Activated gamma-delta T cell treated with anti-CD3 and anti-CD28 coated beads, Interleukin-2, amount 50 U/mL, for 16 hours (primary cell): ENCODE data around the gene FBXL17.

Experiments used
- DNase-seq: peaks from one replicate; pipeline ENCODE4 v3.0.0-alpha.2; 2020; ENCODE audit warnings: low read depth

Gene FBXL17

DNA sequence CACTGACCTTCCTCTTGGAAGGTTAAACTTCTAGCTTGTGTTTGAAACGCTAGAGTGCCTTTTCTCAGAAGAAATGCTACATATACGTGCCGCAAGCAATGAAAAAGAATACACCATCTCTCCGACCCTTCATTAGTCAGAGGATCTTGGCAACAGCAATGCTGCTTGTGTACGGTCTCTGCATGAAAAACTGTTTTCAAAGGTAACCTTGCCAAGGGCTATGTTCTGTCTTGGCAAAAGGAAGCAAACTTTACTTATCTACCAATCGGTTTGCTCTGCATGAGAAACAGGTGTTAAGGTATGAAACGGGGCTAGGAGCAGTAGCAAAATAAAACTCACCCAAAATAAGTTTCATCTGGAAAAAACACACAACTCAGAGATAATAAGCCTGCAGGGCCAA, 297.8 kb downstream of the FBXL17 start:
- DNase-seq, result no peak

DNA sequence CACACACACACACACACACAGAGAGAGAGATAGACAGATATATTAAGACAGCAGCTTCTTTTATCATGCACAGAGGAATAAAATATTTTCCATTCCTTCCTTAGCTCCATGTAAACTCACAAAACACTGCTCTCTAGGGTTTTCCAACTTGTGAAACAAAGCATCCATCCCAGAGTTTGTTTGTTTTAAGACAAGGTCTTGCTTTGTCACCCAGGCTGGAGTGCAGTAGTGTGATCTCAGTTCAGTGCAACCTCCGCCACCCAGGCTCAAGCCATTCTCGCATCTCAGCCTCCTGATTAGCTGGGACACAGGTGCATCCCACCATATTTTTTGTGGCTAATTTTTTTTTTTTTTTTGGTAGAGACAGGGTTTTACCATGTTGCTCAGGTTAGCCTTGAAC, 298.7 kb downstream of the FBXL17 start:
- no peak for DNase-seq

DNA sequence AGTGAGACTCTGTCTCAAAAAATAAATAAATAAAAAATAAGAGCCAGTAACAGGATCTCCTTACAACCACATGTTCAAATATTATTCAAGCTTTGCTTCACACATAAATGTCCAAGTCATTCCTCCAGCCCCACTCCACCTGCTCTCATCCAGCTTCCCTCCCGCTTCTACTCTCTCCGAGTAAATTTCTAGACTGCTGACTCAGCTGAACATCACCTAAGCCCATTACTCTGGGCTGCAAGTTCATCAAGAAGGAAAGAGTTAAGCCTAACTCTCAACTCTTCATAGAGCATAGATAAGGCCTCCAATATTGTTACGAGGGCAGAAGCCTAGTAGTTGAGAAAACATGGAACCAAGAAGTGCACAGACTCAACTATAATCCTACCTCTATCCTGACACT, 300.2 kb downstream of the FBXL17 start:
- DNase-seq, result no peak

DNA sequence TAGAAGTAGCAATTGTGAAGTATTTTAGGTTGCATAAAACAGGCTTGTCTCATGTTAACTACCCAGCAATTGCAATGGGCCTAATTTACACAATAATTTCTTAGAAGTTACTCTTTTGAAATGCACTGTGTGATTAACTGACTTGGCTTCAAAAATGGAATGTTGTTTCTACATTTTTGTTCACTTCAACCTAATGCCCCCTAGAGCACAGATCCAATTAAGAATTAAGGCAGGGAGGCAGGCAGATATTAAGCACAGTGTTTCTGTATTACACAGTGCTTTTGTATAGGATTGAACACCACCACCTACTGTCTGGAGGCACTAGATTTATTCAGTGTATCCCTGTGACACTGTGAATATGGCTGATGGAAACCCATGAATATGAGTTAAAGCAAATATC, 302.1 kb downstream of the FBXL17 start:
- no peak for DNase-seq

DNA sequence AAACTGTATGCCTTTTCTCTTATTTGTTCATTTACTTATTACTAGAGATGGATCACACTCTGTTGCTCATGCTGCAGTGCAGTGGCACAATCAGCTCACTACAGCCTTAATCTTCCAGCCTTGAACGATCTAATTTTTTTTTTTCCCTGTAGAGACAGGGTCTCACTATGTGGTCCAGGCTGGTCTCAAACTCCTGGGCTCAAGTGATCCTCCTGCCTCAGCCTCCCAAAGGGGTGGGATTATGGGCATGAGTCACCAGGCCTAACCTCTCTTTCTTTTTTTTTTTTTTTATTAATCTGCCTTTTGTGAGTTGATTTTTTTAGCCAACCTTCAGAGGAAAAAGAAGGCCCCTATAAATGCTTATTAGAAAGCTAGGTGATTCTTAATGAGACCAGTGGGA, 303.0 kb downstream of the FBXL17 start:
- DNase-seq, result no peak

DNA sequence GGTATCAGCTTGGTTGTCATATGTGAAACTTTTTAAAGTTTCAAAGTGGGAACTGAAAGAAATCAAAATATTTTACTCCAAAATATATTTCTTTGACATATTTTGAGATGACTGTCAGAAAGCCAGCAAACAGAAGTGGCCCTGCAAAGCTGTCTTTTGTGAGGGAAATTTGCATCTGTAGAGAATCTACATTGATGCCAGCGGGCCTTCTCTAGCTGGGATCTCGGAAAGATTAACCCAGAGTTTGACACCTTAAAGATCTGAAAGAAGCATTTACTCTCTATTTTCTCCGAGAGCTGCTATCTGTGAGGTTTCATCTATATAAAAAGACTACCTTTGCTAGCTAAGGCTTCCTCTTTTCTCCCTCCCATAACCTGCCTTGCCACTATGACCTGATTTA, 303.6 kb downstream of the FBXL17 start:
- no peak for DNase-seq

DNA sequence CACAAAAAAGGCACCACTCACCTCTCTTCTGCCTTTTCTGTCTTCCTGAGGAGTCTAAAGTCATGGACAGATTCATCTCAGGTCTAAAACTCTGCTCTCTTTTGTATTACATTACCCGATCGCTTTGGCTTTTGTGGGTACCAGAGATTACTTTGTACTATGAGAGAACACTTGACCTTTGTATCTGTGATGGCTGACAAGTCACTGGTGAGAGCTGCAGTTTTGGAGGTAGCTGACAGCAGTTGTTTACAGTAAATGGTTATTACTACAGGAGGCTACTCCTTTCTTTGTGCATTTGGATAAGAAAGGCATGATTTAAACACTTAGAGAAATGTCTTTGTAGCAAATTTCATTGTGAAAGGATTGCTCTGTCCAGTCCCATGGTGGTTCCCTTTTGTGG, 307.3 kb downstream of the FBXL17 start:
- DNase-seq, result no peak

DNA sequence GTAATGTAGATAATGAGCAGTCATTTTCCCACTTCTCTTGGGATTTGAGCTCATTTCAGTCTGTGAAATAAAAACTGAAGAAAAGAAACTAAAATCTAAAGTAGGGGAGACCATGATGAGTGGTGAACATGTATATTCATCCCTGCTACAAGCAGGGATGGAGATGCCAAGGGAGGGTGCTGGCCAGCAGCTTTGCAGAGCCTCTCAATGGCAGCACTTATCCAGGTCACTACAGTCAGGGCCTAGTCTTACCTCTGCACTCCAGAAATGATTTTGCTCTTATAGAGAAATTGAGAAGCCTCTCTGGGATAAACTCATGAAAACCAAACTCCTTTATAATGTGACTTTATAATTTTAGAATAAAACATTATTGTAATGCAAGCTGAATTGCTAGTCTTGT, 317.6 kb downstream of the FBXL17 start:
- no peak for DNase-seq

DNA sequence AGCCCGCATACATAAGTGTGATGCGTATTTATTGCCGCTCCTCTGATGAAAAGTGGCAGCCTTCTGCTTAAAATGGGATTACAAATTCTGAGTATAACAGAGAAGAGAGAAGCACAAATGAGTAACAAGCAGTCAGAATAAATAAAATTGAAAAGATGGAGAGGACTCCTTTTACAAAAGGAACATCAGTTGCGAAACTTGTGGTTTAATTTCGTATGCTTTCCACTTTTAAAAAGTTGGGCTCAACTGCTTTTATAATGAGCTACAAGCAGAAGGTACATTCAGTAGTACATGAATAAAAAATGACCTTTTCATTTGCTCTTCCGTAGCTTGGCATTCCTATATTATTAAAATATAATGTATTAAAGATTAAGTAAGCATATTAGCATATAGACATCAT, 320.0 kb downstream of the FBXL17 start:
- DNase-seq, result no peak

DNA sequence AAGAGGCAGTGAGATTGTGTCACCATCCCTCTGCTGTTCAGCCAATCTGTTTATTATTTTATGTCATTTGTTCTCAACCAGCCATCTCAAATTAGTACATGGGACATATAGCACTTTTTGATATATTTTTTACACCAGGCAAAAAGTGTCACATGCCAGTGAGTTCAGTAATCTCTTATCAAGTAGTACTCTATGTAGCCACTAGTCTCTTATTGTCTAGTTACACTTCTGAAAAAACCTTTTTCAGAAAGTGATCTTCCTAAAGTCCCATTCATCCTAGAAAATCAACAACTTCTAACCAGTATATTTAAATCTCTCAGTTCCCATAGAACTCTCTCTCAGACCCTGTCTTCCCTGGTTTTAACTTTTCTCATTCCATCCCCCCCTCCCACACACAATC, 321.6 kb downstream of the FBXL17 start:
- no peak for DNase-seq

DNA sequence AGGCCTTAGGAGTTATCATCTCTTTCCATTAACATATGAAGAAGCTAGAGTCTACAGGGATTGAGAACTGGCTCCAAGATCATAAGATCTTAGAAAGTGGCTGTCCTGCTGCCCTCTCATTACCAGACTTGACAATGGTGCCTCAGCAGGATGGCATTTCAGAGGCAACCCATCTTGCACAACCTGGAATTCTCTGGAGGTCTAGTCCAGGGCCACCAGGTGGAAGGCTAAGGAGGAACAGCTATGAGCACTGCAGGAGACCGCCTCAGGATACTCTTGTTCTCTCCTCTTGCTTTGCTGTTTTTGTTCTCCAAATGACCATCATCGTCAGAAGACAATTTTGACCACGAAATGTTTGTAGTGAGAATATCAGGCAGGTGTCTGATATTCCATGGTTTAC, 322.6 kb downstream of the FBXL17 start:
- no peak for DNase-seq

DNA sequence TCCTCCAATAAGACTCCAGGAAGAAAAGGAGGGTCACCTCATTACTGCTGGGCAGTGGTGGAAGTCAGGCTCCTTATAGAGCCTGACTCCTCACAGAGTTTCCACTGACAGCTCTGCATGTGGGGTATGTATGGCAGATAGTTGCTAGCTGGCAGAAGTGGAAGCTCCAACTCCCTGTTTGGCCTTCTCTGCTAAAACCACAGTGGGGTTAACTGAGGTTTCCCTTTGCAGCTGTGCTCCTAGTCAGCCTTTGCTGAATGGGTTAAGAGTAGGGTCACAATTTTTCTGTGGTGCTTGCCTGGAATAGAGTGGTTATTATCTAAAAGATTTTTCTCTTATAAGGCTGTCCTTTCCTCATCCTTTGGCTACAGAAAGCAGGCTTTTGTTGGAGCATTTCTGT, 327.5 kb downstream of the FBXL17 start:
- no peak for DNase-seq

DNA sequence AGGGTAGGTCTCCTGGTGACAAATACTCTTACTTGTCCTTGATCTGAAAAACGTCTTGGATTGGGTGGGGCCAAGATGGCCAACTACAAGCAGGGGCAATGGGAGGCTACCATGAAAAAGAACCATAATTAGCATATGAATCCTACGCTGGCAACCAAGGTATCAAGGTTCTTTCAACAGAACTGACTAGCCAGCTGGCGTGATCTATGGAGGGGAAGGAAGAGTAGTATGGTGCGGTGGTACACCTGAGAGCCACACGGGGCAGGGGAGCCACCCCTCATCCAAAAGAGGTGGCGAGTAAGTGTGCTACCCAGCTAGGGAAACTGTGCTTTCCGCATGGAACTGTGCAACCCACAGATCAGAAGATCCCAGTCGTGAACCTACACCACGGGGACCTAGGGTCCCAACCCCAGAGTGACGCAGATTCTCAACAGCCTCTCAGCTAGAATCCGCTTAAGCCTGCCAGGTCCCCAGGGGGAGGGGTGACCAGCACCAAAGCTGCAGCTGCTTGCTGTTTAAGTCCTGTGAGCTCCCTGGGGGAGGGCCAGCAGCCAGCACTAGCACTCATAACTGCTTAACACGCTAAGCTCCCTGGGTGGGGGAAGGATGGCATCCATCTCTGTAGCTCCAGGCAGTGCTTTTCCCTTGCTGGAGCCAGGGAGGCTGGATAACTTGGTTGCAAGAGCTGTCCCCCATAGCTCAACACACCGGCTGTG, 334.8 kb downstream of the FBXL17 start:
- DNase-seq, result no peak

DNA sequence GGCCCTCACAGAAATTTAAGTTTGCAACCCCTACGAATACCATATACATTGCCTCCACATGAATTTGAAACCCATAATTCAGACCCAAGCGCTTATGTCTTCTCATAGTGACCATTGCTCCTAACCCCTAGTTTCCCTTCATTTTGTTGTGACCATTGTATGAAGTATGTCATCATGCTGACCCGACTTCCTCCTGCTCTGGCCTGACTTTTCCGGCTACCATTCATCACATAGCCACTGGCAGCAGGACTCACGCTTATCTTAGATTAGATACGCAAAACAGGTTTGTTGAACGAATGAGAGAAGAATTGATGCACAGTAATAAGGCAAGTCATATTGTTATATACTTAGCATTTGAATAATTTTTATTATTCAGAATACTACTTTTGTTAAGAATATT, 345.4 kb downstream of the FBXL17 start:
- no peak for DNase-seq

DNA sequence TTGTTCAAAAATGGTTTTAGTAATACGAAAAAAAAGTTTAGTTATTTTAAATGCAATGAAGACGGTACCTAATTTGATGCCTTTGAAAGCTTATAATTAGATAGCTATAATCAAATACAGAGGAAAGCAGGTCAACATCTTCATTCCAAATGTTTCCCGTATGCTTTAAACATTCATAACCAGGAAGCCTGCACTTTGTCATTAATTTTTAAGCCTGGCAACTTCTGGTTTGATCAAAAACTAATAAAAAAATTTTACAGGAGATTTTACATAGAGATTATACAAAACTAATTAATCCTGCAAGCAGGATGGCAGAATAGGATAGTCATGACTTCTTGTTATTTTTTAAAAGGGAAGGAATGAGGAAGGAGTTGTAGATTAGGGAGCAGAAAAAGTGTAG, 353.0 kb downstream of the FBXL17 start:
- DNase-seq, result no peak

DNA sequence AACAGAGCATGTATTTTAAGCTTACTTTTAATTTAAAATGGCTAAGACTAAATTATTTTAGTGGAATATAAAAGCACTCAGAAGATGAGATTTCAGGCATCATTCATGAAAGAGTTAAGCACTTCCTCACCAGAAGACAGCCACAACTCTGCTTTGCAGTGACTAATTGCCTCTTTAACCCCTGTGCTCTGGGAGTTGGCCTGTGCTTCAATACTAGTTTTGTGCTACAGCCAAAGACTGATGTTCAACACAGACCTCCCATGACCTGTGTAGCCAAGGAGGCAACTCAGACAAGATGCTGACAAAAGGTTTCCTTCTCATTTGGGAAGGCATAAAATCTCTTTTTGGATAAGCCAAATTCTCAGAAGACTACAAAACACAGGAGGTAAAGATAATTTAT, 353.5 kb downstream of the FBXL17 start:
- no peak for DNase-seq

DNA sequence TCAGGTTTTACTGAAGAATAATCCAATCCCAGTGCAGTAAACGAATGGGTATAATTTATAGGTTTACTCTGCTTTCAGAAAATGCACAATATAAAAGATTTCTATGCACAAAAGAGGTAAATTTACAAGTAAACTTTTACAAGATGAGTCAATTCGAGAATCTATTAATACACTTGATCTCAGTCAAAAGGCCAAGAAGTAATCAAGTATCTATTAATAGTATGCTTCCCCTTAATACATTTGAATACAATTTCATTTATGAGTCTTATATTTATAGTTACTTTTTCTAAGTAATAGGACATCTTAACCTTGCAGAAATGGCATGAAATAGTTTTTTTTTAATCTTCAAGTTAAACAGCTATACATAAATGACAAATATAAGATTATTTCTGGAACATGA, 355.9 kb downstream of the FBXL17 start:
- no peak for DNase-seq

DNA sequence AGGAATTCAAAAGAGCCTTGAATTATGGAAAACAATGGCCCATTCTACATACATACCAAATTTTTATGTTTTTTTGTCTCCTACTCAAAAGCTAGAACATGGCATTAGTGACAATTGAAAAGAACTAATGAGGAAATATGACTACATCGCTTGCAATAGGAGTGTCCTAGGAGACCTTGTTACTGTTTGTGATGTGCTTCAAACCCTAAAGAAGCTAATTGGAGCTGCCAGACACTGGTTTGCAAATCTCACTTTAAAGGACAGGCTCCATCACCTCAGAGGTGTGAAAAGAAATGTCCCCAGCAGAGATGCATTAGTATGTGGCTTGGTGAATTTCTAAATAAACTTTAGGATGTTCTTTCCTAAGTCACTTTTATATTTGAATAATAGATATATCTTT, 356.9 kb downstream of the FBXL17 start:
- no peak for DNase-seq

DNA sequence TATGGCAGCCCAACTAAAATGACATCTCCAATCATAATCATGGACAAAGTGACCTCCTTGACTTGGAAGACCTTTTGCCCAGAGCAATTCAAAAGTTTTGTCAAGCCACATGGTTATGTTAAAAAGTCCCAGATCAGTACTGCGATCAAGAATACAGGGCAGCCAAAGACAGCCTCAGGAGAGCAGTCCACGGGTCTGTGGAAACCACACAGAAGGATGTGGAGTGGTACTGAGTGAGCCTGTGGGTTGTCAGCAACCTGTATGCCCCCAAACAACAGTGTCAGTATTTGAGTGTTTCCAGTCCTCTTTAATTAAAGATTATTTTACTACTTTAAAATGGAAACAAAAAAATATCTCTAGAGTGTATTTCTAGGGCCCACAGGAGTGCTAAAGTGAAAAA, 365.8 kb downstream of the FBXL17 start:
- no peak for DNase-seq

DNA sequence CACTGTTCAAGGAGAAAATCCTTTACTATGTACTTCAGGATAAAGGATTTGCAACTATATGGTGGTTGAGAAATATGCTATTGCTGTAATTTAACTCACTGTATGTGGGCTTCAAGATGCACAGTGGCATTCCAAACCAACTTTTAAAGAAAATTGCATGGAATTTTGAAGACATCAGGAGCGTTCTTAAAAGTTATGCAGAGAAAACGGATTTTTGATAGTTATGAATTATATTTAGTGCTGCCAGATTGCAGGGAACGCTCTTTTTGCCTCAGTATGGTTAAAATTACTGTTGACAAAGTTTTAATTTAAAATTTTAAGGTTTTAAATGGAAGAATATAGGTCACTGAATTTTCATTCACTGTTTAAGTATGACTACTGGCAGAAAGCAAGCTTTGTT, 375.1 kb downstream of the FBXL17 start:
- no peak for DNase-seq

DNA sequence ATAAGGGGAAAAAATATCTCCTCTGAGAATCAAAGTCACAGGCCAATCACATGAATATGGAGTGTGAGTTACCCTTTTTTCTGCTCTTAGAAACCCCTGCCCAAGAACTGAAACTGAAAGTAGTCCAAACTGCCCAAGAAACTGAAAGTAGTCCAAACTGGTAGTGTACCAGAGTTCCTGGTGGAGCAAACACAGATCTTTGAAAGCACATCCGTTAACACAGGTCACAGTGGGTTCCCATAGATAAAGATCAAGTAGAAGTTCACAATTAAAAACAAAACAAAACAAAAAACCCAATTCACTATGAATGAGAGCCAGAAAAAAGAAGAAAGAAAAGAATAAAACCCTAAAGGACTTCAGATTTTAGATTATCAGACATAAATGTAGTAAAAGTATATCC, 378.7 kb downstream of the FBXL17 start:
- no peak for DNase-seq

DNA sequence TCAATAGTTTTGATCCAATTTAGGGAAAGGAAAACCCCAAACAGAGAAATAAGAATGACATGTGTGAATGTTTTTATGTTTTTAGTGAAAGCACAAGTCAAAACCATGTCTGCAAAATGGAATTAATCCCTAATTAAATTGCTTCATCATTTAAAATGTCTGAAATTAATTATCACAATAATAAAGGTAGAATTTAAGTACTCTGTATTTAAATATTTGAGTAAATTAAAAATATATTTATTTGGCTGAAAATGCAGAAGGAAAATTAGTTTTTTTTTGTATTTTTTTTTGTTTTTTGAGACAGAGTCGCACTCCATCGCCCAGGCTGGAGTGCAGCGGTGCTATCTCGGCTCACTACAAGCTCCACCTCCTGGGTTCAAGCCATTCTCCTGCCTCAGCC, 380.7 kb downstream of the FBXL17 start:
- DNase-seq, result no peak

DNA sequence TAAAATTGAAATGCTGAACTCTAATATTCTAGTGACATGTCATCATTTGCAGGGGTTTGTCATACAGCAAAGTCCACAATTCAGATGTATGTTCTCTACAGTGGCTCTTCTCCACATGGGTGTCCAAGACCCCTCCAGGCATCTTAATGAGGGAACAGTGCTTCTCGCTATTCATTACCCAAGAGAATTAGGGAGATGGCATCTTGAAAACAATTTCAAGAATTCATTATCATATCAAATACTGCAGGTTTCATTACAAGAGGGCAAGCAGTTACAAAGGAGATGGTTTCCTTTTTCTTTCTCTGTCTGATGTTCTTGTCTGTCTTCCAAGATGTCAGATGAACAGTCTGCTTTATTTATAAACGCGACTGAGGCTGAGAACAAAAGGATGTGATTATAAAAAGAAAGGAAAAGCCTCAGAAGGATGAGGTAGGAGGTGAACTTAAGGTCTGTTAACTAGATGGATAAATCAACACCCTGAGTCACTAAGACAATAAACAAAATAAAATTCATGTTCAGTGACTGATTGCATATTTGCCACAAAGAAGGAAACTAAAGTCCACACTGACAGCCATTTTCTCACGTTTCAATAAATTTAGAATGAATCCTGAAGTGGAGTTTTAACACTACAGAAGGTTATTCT, 384.4 kb downstream of the FBXL17 start:
- no peak for DNase-seq

DNA sequence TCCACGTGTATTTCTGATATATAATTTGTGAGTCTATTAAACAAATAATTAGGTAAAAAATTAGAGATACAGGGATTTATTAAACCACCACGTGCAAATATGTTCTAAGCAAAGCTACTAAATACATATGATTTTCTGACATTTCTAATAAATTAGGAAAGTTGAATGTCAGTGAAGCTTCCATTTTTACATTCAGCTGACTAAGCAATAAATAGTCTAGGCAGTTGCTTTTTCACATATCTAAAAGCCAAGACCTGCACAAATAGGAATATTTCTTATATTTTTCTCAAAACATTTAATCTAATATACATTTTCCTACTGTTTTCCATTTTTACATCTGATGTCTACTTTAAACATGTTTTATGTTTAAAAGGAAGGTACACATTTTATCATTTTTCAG, 388.6 kb downstream of the FBXL17 start:
- DNase-seq, result no peak
